ENCODE results near the gene CSE1L. TPM values are rescaled to one million over a fixed set of nuclear protein-coding genes. Genes with fewer than 3 reads are reported as not detected.
"Not testable (repeated sequence)": the region's sequence is repeated elsewhere in the genome, so short reads cannot be mapped to it uniquely, and the experiment has no call there.

CSE1L gene
- total RNA-seq, 1 experiment from 2014 or later, result 316 TPM

- Mint-ChIP-seq H3K4me1 (ENCODE audit: low read depth, unreplicated experiment) (no peaks in the 10 kb centered on the region), H3K9me3 (ENCODE audit: unreplicated experiment) (no peaks in the 10 kb centered on the region), H3K36me3 (ENCODE audit: insufficient read depth, unreplicated experiment) (peaks cover 94% of the 10 kb centered on the region), H3K4me3 (ENCODE audit: unreplicated experiment) (no peak overlapping the region), H3K27me3 (ENCODE audit: insufficient read depth, unreplicated experiment) (no peaks in the 10 kb centered on the region), H3K27ac (ENCODE audit: unreplicated experiment) (no peak overlapping the region)
- no TSS peak for BruUV-seq (replicated peaks)
- Histone ChIP-seq H3K36me3 (ENCODE audit: control insufficient read depth, insufficient read depth, low read length) (peaks cover 19% of the 10 kb centered on the region), H3K9me3 (no peaks in the 10 kb centered on the region), H3K27me3 (replicated peaks; ENCODE audit: control insufficient read depth, insufficient read depth, low read length) (no peaks in the 10 kb centered on the region), H3K4me3 (ENCODE audit: low read depth, low read length) (no peak overlapping the region), H3K4me1 (no peaks in the 10 kb centered on the region)
- POLR2A ChIA-PET, result no interaction called here
- peak in 1 of 2 experiments; percentile 12 for DNase-seq
- CTCF ChIA-PET, result no interaction called here
- intact Hi-C loops (cut with micrococcal nuclease; ENCODE audit: unreplicated experiment), result no loop called here
- TF ChIP-seq, protein P1, sequence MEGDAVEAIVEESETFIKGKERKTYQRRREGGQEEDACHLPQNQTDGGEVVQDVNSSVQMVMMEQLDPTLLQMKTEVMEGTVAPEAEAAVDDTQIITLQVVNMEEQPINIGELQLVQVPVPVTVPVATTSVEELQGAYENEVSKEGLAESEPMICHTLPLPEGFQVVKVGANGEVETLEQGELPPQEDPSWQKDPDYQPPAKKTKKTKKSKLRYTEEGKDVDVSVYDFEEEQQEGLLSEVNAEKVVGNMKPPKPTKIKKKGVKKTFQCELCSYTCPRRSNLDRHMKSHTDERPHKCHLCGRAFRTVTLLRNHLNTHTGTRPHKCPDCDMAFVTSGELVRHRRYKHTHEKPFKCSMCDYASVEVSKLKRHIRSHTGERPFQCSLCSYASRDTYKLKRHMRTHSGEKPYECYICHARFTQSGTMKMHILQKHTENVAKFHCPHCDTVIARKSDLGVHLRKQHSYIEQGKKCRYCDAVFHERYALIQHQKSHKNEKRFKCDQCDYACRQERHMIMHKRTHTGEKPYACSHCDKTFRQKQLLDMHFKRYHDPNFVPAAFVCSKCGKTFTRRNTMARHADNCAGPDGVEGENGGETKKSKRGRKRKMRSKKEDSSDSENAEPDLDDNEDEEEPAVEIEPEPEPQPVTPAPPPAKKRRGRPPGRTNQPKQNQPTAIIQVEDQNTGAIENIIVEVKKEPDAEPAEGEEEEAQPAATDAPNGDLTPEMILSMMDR (IDR thresholded peaks at IDR 0.05; ENCODE audit: insufficient read depth in 1 of 2, low read depth in 1 of 2, low read length in 1 of 2, severe bottlenecking in 1 of 2, unreplicated experiment in 1 of 2), result no peak
Observed at GRCh38 chr20:49024220-49024619, 21.9 kb upstream of the CSE1L start.

GRCh38 chr20:49028177-49028576 is 17.9 kb upstream of the CSE1L start:
- DNase-seq, result peak in 1 of 2 experiments; percentile 9
- not testable (repeated sequence) for H3K27me3 ChIP-seq (replicated peaks; ENCODE audit: control insufficient read depth, insufficient read depth, low read length); H3K4me1 ChIP-seq; H3K4me1 Mint-ChIP-seq (ENCODE audit: low read depth, unreplicated experiment); H3K4me3 Mint-ChIP-seq (ENCODE audit: unreplicated experiment); H3K27ac Mint-ChIP-seq (ENCODE audit: unreplicated experiment); H3K9me3 ChIP-seq; BruUV-seq (replicated peaks); H3K9me3 Mint-ChIP-seq (ENCODE audit: unreplicated experiment); H3K4me3 ChIP-seq (ENCODE audit: low read depth, low read length); H3K27me3 Mint-ChIP-seq (ENCODE audit: insufficient read depth, unreplicated experiment)
- POLR2A ChIA-PET, result interaction anchor here (1.5 kb wide), 1 partner anchor 18 kb away, joined by 4 read pairs; the partner anchor contains the start of gene CSE1L
- H3K36me3 Mint-ChIP-seq (ENCODE audit: insufficient read depth, unreplicated experiment), result peaks cover 97% of the 10 kb centered on the region
- intact Hi-C loops (cut with micrococcal nuclease; ENCODE audit: unreplicated experiment), result loop anchor here (2.0 kb wide), 1 partner anchor 17 kb away; no protein-coding TSS in a partner anchor
- CTCF ChIA-PET, result interaction anchor here (0.9 to 1.4 kb wide), 6 partner anchors 8 to 371 kb away, joined by 3 to 9 read pairs (median 4); partner anchors contain the start of gene CSE1L
- H3K36me3 ChIP-seq (ENCODE audit: control insufficient read depth, insufficient read depth, low read length), result peaks cover 15% of the 10 kb centered on the region

GRCh38 chr20:49028684-49029083 is 17.4 kb upstream of the CSE1L start:
- POLR2A ChIA-PET, result interaction anchor here (0.6 to 1.5 kb wide), 2 partner anchors 18 to 1709 kb away, joined by 3 to 4 read pairs; partner anchors contain the start of gene CSE1L
- TF ChIP-seq, protein P1 (IDR thresholded peaks at IDR 0.05; ENCODE audit: insufficient read depth in 1 of 2, low read depth in 1 of 2, low read length in 1 of 2, severe bottlenecking in 1 of 2, unreplicated experiment in 1 of 2), result peak; percentile 72 to 82
- Mint-ChIP-seq H3K4me1 (ENCODE audit: low read depth, unreplicated experiment) (no peaks in the 10 kb centered on the region), H3K27me3 (ENCODE audit: insufficient read depth, unreplicated experiment) (no peaks in the 10 kb centered on the region), H3K4me3 (ENCODE audit: unreplicated experiment) (no peak overlapping the region), H3K9me3 (ENCODE audit: unreplicated experiment) (no peaks in the 10 kb centered on the region), H3K36me3 (ENCODE audit: insufficient read depth, unreplicated experiment) (peaks cover 97% of the 10 kb centered on the region), H3K27ac (ENCODE audit: unreplicated experiment) (no peak overlapping the region)
- peak; percentile 55 to 58 for DNase-seq
- intact Hi-C loops (cut with micrococcal nuclease; ENCODE audit: unreplicated experiment), result loop anchor here (2.0 kb wide), 1 partner anchor 16 kb away; no protein-coding TSS in a partner anchor
- Histone ChIP-seq H3K27me3 (replicated peaks; ENCODE audit: control insufficient read depth, insufficient read depth, low read length) (no peaks in the 10 kb centered on the region), H3K36me3 (ENCODE audit: control insufficient read depth, insufficient read depth, low read length) (peaks cover 16% of the 10 kb centered on the region), H3K4me3 (ENCODE audit: low read depth, low read length) (no peak overlapping the region), H3K4me1 (no peaks in the 10 kb centered on the region), H3K9me3 (no peaks in the 10 kb centered on the region)
- BruUV-seq (replicated peaks), result no TSS peak
- CTCF ChIA-PET, result interaction anchor here (0.9 to 1.4 kb wide), 7 partner anchors 9 to 371 kb away, joined by 3 to 9 read pairs (median 3); partner anchors contain the start of gene CSE1L

Measured in Caco-2 (cell line).